Heart left ventricle (tissue), 16 donors: ENCODE results near the gene PEX11G. TPM values are rescaled to one million over a fixed set of nuclear protein-coding genes. Genes with fewer than 3 reads are reported as not detected.

Experiments used
- ATAC-seq, 4 donors: fragments of 200-7000 bp; cut with Tn5 transposase; one replicate each; pipeline ENCODE4 v1.9.1; 2020 to 2022; ENCODE audit warnings: moderate library complexity in 4 of 4, mild to moderate bottlenecking in 3 of 4, moderate number of reproducible peaks in 1 of 4
- DNase-seq, 5 donors: peaks; one replicate each; pipeline ENCODE4 v3.0.0-alpha.2; 2020
- H3K27ac ChIP-seq, 12 donors: fragments of 200-600 bp; sonication (generic) in 4 of 12; one replicate each; pipeline versions ENCODE4 v1.5.0 to v1.8.0; 2016 to 2022; ENCODE audit warnings: mild to moderate bottlenecking in 2 of 12
- H3K27me3 ChIP-seq, 9 donors: fragments of 200-600 bp; sonication (generic) in 2 of 9; one replicate each; pipeline versions ENCODE4 v1.5.1 to v1.8.0; 2016 to 2022; ENCODE audit warnings: mild to moderate bottlenecking in 3 of 9
- H3K36me3 ChIP-seq, 9 donors: fragments of 200-600 bp; sonication (generic) in 2 of 9; one replicate each; pipeline versions ENCODE4 v1.5.0 to v1.8.0; 2018 to 2022; ENCODE audit warnings: mild to moderate bottlenecking in 2 of 9
- H3K4me1 ChIP-seq, 12 donors: fragments of 200-600 bp; sonication (generic) in 4 of 12; one replicate each; pipeline versions ENCODE4 v1.5.0 to v1.8.0; 2016 to 2022; ENCODE audit warnings: mild to moderate bottlenecking in 3 of 12
- H3K4me3 ChIP-seq, 12 donors: fragments of 200-600 bp; sonication (generic) in 4 of 12; one replicate each; pipeline versions ENCODE4 v1.5.0 to v1.8.0; 2017 to 2022; ENCODE audit warnings: mild to moderate bottlenecking in 9 of 12, moderate library complexity in 4 of 12
- H3K9me3 ChIP-seq, 12 donors: fragments of 200-600 bp; sonication (generic) in 4 of 12; one replicate each; pipeline versions ENCODE4 v1.5.0 to v1.8.0; 2016 to 2022; ENCODE audit warnings: mild to moderate bottlenecking in 1 of 12
- CTCF ChIP-seq, 12 donors: fragments of 200-600 bp; sonication (generic) in 4 of 12; IDR thresholded peaks; one replicate each; pipeline versions ENCODE4 v1.5.0 to v1.8.0; 2018 to 2022; ENCODE audit warnings: antibody characterized with exemption in 12 of 12, mild to moderate bottlenecking in 5 of 12
- POLR2A ChIP-seq, 2 donors: fragments of 450-650 bp; IDR thresholded peaks; one replicate each; pipeline ENCODE4 v1.6.1; 2017; ENCODE audit warnings: antibody characterized with exemption in 2 of 2, mild to moderate bottlenecking in 2 of 2, moderate library complexity in 2 of 2
- WGBS, 4 donors: extraction: QIAGEN DNeasy Blood & Tissue Kit in 2 of 4; methylation state at CpG; one replicate each; pipeline versions ENCODE4 v1.1.5 to v1.1.7; 2013 to 2018; 5-methylcytosine and 5-hydroxymethylcytosine counted together
- intact Hi-C, 10 donors: fragments of 100-400 bp; cut with DNase I; formaldehyde crosslinking; loops; one replicate each; pipeline versions ENCODE4 v1.11.1 to v1.14.2; 2022
- polyA plus RNA-seq, 2 donors: library from polyadenylated mRNA; stranded (reverse); fragments of 200-250 nt; gene quantifications; one replicate each; pipeline ENCODE4 v1.2.3, GENCODE V29; 2013
- total RNA-seq, 9 donors: library from RNA; depleted of rRNA in 2 of 9; stranded (reverse); fragments of >200 nt in 2 of 9; fragmentation: NEBNext Ultra II Directional in 3 of 9; extraction: Animal tissue kit (Norgen Biotek cat#: 25700) in 3 of 9; gene quantifications; one replicate each; pipeline versions ENCODE4 v1.1.0 to v1.2.4, GENCODE V29; 2016 to 2023
- donor health status: ischemic (EF 13 %, LVEDD 7.1; RV severe dilation, severe dysfunction).
- donor health status: healthy with polysubstance abuse.
- donor health status: DM: no; HTN: yes; CAD: no.
- donor health status: DM: no; HTN: no; CAD: no.
- donor health status: ischemic (EF 25% LVEDD 6.9; RV normal size, moderate dysfunction).
- donor health status: ischemic (EF 25% LVEDD 5.7; RV mildly dilated, moderate dysfunction).
- donor health status: healthy.
- donor health status: DM: yes; HTN: yes; CAD: no.
- donor health status: ischemic (EF 35%, LVEDD 5.7; RV mildly dilated, moderate dysfunction).
- donor health status: nonischemic (EF 11% LVEDD 7.7; RV severe dilation, severe dysfunction).
- donor health status: DM: yes; HTN: yes; CAD: no.
- donor health status: PGD.
- donor health status: ischemic (EF 29% LVEDD 5.4; RV normal size, mild dysfunction).
- donor health status: nonischemic (EF 23%, LVEDD 6.1; RV moderate dilation, normal function).

The PEX11G gene
- total and polyA plus RNA-seq, 11 donors, result 0.55 to 3.4 (median 1.5) TPM

- TF ChIP-seq POLR2A (IDR thresholded peaks at IDR 0.05) (no peak), CTCF (IDR thresholded peaks at IDR 0.05) (no peak)
Measured at GRCh38 chr19:7445104-7445503, 43.7 kb downstream of the PEX11G start.

DNA sequence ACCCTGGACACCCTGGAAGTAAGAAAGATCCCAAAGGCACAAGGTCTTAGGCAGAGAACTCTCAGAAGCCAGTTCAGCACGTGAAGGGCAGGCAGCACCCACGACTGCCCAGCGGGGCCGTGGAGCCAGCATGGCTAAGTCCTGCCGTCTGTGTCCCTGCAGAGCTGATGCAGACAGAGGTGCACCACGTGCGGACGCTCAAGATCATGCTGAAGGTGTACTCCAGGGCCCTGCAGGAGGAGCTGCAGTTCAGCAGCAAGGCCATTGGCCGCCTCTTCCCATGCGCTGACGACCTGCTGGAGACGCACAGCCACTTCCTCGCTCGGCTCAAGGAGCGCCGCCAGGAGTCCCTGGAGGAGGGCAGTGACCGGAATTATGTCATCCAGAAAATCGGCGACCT is 44.8 kb downstream of the PEX11G start:
- intact Hi-C loops, result no loop called here
- H3K27ac ChIP-seq, result no peak overlapping the region
- peaks cover 0 to 5% (median 0%) of the 10 kb centered on the region in 12 donors for H3K4me1 ChIP-seq
- DNase-seq (no peak), ATAC-seq (no peak)
- H3K4me3 ChIP-seq, result no peak overlapping the region
- no peaks in the 10 kb centered on the region for H3K9me3 ChIP-seq
- WGBS, 4 donors, result 89 to 95% (median 94%) methylated on average over 19 of the region's 19 CpGs
- no peaks in the 10 kb centered on the region for H3K27me3 ChIP-seq
- TF ChIP-seq CTCF (IDR thresholded peaks at IDR 0.05), result no peak
- TF ChIP-seq POLR2A (IDR thresholded peaks at IDR 0.05), result no peak
- peaks cover 0 to 92% (median 82%) of the 10 kb centered on the region in 9 donors for H3K36me3 ChIP-seq

More at GRCh38 chr19:7445104-7445503, 43.7 kb downstream of the PEX11G start:
- no peaks in the 10 kb centered on the region for H3K9me3 ChIP-seq
- no peak for ATAC-seq
- H3K36me3 ChIP-seq, result peaks cover 0 to 98% (median 85%) of the 10 kb centered on the region in 9 donors
- H3K4me1 ChIP-seq, result peaks cover 0 to 5% (median 0%) of the 10 kb centered on the region in 12 donors
- H3K27me3 ChIP-seq, result no peaks in the 10 kb centered on the region
- no peak overlapping the region for H3K27ac ChIP-seq
- DNase-seq, result no peak
- intact Hi-C loops, result no loop called here
- 90 to 99% (median 95%) methylated on average over 3 of the region's 3 CpGs for WGBS, 4 donors
- H3K4me3 ChIP-seq, result no peak overlapping the region

DNA sequence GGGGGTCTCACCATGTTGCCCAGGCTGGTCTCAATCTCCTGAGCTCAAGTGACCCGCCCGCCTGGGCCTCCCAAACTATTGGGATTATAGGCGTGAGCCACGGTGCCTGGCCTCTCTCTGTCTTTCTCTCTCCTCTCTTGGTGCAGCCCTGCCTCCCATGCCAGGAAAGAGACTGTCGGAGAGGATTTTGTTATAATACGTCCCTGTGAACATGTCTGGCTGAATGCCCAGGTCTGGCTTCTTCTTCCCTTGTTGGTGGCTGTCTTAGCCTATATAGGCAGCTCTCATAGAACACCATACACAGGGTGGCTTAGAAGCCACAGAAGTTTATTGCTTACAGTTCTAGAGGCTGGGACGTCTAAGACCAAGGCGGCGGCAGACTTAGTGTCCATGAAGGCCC is 46.4 kb downstream of the PEX11G start:
- no peaks in the 10 kb centered on the region for H3K9me3 ChIP-seq
- WGBS, 4 donors, result 57 to 66% (median 64%) methylated on average over 9 of the region's 9 CpGs
- TF ChIP-seq CTCF (IDR thresholded peaks at IDR 0.05) (no peak), POLR2A (IDR thresholded peaks at IDR 0.05) (no peak)
- H3K27ac ChIP-seq, result no peak overlapping the region
- no peak overlapping the region for H3K4me3 ChIP-seq
- DNase-seq (peak in 3 of 5 donors; percentile 30 to 58 (median 34)), ATAC-seq (peak in 1 of 4 donors; percentile 31)
- peaks cover 0 to 5% (median 0%) of the 10 kb centered on the region in 12 donors for H3K4me1 ChIP-seq
- H3K27me3 ChIP-seq, result no peaks in the 10 kb centered on the region
- intact Hi-C loops, result no loop called here
- H3K36me3 ChIP-seq, result peaks cover 0 to 76% (median 66%) of the 10 kb centered on the region in 9 donors

DNA sequence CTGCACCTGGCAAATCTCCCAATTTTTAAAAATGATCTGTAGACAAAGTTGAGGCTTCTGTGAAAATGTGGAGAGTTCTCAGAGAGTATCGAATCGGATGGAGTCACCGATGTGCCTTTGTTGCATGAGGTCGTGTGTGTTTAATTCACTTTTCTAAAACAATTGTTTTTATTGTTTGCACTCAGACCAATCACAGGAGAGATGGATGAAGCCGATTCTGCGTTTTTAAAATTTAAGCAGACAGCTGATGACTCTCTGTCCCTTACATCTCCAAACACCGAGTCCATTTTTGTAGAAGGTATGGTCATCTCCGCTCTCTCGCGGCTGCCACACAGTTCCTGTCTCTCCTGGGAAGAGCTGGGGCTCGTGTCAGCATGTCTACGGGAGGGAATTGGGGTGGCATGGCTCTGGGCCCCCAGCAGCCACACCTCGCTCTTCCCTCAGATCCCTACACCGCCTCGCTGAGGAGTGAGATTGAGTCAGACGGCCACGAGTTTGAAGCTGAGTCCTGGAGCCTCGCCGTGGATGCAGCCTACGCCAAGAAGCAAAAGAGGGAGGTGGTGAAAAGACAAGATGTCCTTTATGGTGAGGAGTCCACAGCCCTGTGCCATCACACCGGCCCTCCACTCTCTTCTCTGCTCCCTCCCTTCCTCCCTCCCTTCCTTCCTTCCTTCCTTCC is 47.2 kb downstream of the PEX11G start:
- Histone ChIP-seq H3K36me3 (peaks cover 0 to 68% (median 60%) of the 10 kb centered on the region in 9 donors), H3K9me3 (no peaks in the 10 kb centered on the region), H3K4me3 (no peak overlapping the region), H3K27ac (no peak overlapping the region), H3K4me1 (peaks cover 0 to 5% (median 0%) of the 10 kb centered on the region in 12 donors), H3K27me3 (no peaks in the 10 kb centered on the region)
- no peak for DNase-seq
- no peak for TF ChIP-seq CTCF (IDR thresholded peaks at IDR 0.05)
- 90 to 94% (median 91%) methylated on average over 21 of the region's 21 CpGs for WGBS, 4 donors
- no peak for ATAC-seq
- intact Hi-C loops, result no loop called here
